Measurements from ENCODE around the gene BANP.

DNA sequence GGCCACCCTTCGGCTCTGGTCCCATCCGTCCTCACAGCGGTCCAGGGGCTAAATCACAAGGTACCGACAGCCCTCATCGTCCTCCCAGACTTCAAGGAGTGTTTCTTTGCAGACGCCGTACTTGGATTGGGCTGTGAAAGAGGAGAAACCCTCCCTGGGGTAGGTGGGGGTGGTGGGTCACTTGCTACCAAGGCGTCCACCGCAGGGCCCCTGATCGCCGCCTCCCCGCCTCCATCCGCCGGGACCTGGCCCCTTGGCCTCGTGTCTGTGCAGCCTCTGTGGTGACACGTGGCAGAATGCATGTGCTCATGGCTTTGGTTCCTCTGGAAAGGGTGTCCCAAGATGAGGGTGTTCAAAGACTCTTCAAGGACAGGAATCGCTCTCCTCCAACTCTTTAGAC, 151.4 kb downstream of the BANP start:
- TF ChIP-seq, protein P1, sequence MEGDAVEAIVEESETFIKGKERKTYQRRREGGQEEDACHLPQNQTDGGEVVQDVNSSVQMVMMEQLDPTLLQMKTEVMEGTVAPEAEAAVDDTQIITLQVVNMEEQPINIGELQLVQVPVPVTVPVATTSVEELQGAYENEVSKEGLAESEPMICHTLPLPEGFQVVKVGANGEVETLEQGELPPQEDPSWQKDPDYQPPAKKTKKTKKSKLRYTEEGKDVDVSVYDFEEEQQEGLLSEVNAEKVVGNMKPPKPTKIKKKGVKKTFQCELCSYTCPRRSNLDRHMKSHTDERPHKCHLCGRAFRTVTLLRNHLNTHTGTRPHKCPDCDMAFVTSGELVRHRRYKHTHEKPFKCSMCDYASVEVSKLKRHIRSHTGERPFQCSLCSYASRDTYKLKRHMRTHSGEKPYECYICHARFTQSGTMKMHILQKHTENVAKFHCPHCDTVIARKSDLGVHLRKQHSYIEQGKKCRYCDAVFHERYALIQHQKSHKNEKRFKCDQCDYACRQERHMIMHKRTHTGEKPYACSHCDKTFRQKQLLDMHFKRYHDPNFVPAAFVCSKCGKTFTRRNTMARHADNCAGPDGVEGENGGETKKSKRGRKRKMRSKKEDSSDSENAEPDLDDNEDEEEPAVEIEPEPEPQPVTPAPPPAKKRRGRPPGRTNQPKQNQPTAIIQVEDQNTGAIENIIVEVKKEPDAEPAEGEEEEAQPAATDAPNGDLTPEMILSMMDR (conservative IDR thresholded peaks at IDR 0.05; ENCODE audit: low read length): no peak
- TF ChIP-seq EZH2phosphoT487 (IDR thresholded peaks at IDR 0.05; ENCODE audit: borderline replicate concordance, low read depth, low read length): no peak
